Raji (cell line): ENCODE measurements around the gene EIF4A2.

Experiments
- POLR2A ChIP-seq: IDR thresholded peaks from 2 replicates; pipeline ENCODE4 v1.6.1; 2011; ENCODE audit warnings: low read depth, low read length, control low read depth; ENCODE audit not compliant: insufficient read depth

The EIF4A2 gene

DNA sequence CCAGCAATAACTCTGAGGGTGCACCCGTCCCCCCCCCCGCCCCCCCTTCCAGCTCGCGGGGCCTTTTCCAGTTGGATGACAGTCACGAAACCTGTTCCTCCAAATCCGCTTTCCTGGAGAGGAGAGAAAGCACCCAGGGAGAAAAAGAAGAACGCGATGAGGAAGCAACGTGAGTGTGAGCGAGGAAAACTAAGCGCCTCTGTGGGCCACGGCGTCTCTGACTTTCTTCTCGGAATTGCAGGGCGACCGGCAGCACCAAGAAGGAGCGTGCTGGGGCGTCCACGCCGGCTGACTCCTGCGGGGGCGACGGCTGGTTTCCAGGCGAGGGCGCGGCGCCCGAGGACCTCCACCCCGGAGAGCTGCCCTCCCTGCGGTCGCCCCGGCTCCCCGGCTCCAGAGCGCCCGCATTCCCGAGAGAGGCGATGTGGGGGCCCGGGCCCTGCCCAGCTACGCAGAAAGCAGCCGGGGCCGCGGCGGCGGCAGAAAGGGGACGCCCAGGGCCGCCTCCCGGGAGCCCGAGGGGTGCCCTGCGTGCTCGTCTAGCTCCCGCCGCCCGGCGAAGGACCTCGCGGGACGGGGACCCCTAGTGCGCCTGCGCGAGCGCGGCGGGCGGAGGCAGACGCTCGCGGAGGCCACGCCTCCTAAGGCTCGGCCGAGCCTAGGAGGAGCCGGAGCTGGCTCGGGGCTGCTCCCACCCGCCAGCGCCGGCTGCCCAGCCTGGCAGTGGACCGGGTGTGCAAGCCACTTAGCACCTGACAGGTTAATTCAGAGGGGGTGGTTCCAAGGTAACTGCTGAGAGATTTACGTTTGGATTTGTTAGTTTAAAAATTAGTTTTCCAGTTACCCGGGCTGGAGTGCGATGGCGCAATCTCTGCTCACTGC lies 43.8 kb downstream of the EIF4A2 start:
- TF ChIP-seq POLR2A, result peak; percentile 78

DNA sequence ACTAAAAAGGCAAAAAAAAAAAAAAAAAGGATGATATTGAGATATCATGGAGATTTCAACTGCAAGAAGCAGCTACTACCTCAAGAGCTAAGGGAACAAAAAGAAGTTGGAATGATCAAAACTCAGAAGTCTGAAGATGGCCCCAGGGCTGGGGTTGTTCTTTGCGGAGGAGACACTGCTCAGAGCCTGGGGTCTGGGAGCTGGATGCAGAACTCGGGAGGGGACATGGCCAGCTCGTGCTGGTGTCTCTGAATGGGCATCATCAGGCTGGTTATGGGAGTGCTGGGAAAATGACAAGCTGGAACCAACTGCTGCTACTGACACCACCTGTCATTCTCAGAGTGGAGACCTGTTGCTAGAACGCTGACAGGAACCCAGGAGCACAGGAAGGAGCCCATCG lies 45.0 kb downstream of the EIF4A2 start:
- TF ChIP-seq POLR2A, result no peak

DNA sequence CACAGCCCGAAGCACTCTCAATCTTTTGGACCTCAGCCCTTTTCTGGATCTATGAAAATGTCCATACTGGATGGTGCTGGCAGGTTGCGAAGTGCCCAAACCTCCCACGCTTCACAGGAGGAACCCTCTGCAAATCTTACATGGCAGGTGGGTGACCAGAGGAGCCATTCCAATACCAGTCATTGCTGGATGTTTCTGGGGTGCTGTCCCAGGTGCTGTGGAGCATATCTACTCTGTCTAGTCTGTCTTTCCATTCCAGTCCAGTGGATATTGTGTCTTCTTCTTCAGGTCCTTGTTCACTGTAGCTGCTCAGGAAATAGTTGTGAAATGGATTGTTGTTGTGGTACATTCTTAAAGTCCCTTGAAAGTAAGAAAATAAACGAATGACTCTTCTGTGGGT lies 48.4 kb downstream of the EIF4A2 start:
- no peak for TF ChIP-seq POLR2A

DNA sequence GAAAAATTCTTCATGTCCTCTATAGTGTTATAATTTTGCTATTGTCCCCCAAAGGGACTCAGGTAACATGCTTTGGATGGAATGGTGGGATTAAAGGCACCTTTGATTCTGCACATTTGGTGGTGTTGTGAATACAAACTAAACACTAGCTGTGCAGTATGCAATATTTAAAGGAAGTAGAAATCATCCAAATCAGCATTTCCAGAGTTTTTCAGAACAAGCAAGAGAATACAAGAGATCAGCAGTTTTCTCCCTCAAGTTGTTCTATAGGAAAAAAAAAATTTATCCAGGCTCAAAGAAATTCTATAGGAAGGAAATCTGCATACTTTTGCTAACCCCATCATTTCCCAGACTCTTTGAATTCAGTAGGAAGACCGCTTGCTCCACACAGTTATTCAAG lies 48.9 kb downstream of the EIF4A2 start:
- no peak for TF ChIP-seq POLR2A
